ENCODE data around the gene DUSP10. TPM values are rescaled to one million over a fixed set of nuclear protein-coding genes. Genes with fewer than 3 reads are reported as not detected.

The DUSP10 gene
- total RNA-seq, 1 experiment from 2014 or later, result 2.0 TPM

GRCh38 chr1:221672239-221672645 is 69.6 kb downstream of the DUSP10 start:
- Mint-ChIP-seq H3K36me3 (ENCODE audit: insufficient read depth, unreplicated experiment) (no peaks in the 10 kb centered on the region), H3K9me3 (ENCODE audit: unreplicated experiment) (no peaks in the 10 kb centered on the region), H3K4me1 (ENCODE audit: low read depth, unreplicated experiment) (peaks cover 15% of the 10 kb centered on the region), H3K27ac (ENCODE audit: unreplicated experiment) (no peak overlapping the region), H3K4me3 (ENCODE audit: unreplicated experiment) (no peak overlapping the region), H3K27me3 (ENCODE audit: insufficient read depth, unreplicated experiment) (no peaks in the 10 kb centered on the region)
- Histone ChIP-seq H3K27me3 (replicated peaks; ENCODE audit: control insufficient read depth, insufficient read depth, low read length) (no peaks in the 10 kb centered on the region), H3K4me1 (no peaks in the 10 kb centered on the region), H3K9me3 (no peaks in the 10 kb centered on the region), H3K4me3 (ENCODE audit: low read depth, low read length) (no peak overlapping the region), H3K36me3 (ENCODE audit: control insufficient read depth, insufficient read depth, low read length) (no peaks in the 10 kb centered on the region)
- intact Hi-C loops (cut with micrococcal nuclease; ENCODE audit: unreplicated experiment), result no loop called here
- ChIA-PET CTCF (no interaction called here), POLR2A (no interaction called here)
- DNase-seq, result no peak
- BruUV-seq (replicated peaks), result no TSS peak
- no peak for TF ChIP-seq CTCF (IDR thresholded peaks at IDR 0.05; ENCODE audit: insufficient read depth in 1 of 2, low read depth in 1 of 2, low read length in 1 of 2, severe bottlenecking in 1 of 2, unreplicated experiment in 1 of 2)

GRCh38 chr1:221670081-221670480 is 71.8 kb downstream of the DUSP10 start:
- Histone ChIP-seq H3K27me3 (replicated peaks; ENCODE audit: control insufficient read depth, insufficient read depth, low read length) (no peaks in the 10 kb centered on the region), H3K4me1 (no peaks in the 10 kb centered on the region), H3K36me3 (ENCODE audit: control insufficient read depth, insufficient read depth, low read length) (no peaks in the 10 kb centered on the region), H3K4me3 (ENCODE audit: low read depth, low read length) (no peak overlapping the region), H3K9me3 (no peaks in the 10 kb centered on the region)
- no peak for TF ChIP-seq CTCF (IDR thresholded peaks at IDR 0.05; ENCODE audit: insufficient read depth in 1 of 2, low read depth in 1 of 2, low read length in 1 of 2, severe bottlenecking in 1 of 2, unreplicated experiment in 1 of 2)
- BruUV-seq (replicated peaks), result no TSS peak
- no peak overlapping the region for H3K4me3 Mint-ChIP-seq (ENCODE audit: unreplicated experiment)
- ChIA-PET POLR2A (no interaction called here), CTCF (no interaction called here)
- no peak for DNase-seq
- no peaks in the 10 kb centered on the region for H3K27me3 Mint-ChIP-seq (ENCODE audit: insufficient read depth, unreplicated experiment)
- H3K9me3 Mint-ChIP-seq (ENCODE audit: unreplicated experiment), result no peaks in the 10 kb centered on the region
- no peaks in the 10 kb centered on the region for H3K36me3 Mint-ChIP-seq (ENCODE audit: insufficient read depth, unreplicated experiment)
- intact Hi-C loops (cut with micrococcal nuclease; ENCODE audit: unreplicated experiment), result no loop called here
- H3K4me1 Mint-ChIP-seq (ENCODE audit: low read depth, unreplicated experiment), result peaks cover 17% of the 10 kb centered on the region
- H3K27ac Mint-ChIP-seq (ENCODE audit: unreplicated experiment), result no peak overlapping the region

DNA sequence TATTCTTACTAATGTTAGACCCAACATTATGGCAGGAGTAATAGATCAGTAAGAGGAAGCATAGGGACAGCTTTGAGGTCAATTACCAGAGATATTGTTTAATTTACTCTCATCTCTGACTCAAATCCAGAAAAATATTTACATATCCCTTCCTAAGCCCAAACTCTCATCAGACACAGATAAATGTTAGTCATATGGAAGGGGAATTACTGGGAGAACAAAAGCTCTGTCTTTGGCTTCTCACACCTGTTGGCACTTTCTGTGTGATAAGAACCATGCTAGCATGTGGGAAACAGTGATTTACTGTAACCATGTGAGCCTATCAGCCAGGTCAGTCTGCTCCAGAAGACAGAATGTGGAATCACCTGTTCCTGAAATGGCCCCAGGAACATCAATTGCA is 72.4 kb downstream of the DUSP10 start:
- Histone ChIP-seq H3K27me3 (replicated peaks; ENCODE audit: control insufficient read depth, insufficient read depth, low read length) (no peaks in the 10 kb centered on the region), H3K4me3 (ENCODE audit: low read depth, low read length) (no peak overlapping the region), H3K9me3 (no peaks in the 10 kb centered on the region), H3K36me3 (ENCODE audit: control insufficient read depth, insufficient read depth, low read length) (no peaks in the 10 kb centered on the region), H3K4me1 (no peaks in the 10 kb centered on the region)
- no TSS peak for BruUV-seq (replicated peaks)
- Mint-ChIP-seq H3K36me3 (ENCODE audit: insufficient read depth, unreplicated experiment) (no peaks in the 10 kb centered on the region), H3K4me1 (ENCODE audit: low read depth, unreplicated experiment) (peaks cover 17% of the 10 kb centered on the region), H3K4me3 (ENCODE audit: unreplicated experiment) (no peak overlapping the region), H3K27me3 (ENCODE audit: insufficient read depth, unreplicated experiment) (no peaks in the 10 kb centered on the region), H3K27ac (ENCODE audit: unreplicated experiment) (no peak overlapping the region), H3K9me3 (ENCODE audit: unreplicated experiment) (no peaks in the 10 kb centered on the region)
- intact Hi-C loops (cut with micrococcal nuclease; ENCODE audit: unreplicated experiment), result loop anchor here (5.0 kb wide), 1 partner anchor 73 kb away; the partner anchor contains the start of gene DUSP10
- no peak for DNase-seq
- ChIA-PET POLR2A (no interaction called here), CTCF (no interaction called here)
- TF ChIP-seq CTCF (IDR thresholded peaks at IDR 0.05; ENCODE audit: insufficient read depth in 1 of 2, low read depth in 1 of 2, low read length in 1 of 2, severe bottlenecking in 1 of 2, unreplicated experiment in 1 of 2), result no peak

Data from Caco-2 (cell line).